H9 (cell line): ENCODE results near the gene GNAO1. TPM values are rescaled to one million over a fixed set of nuclear protein-coding genes. Genes with fewer than 3 reads are reported as not detected.

ENCODE experiments used
- DNase-seq: peaks from one replicate; pipeline ENCODE4 v3.0.0-alpha.2; 2017
- H2AFZ ChIP-seq: one replicate; pipeline ENCODE4 v1.6.1; 2013; ENCODE audit warnings: mild to moderate bottlenecking, low read length, control low read depth, moderate library complexity
- H2AK5ac ChIP-seq: 2 replicates; pipeline ENCODE4 v1.6.1; 2013; ENCODE audit warnings: low read length, control low read depth, mixed read lengths; ENCODE audit not compliant: insufficient read length
- H2BK120ac ChIP-seq: one replicate; pipeline ENCODE4 v1.6.1; 2013; ENCODE audit warnings: low read depth, mild to moderate bottlenecking, low read length, control low read depth, inconsistent platforms; ENCODE audit not compliant: poor library complexity, severe bottlenecking
- H2BK12ac ChIP-seq: 2 replicates; pipeline ENCODE4 v1.6.1; 2013; ENCODE audit warnings: low read length, control low read depth, mixed read lengths, low read depth; ENCODE audit not compliant: insufficient read length
- H2BK15ac ChIP-seq: 2 replicates; pipeline ENCODE4 v1.6.1; 2013; ENCODE audit warnings: low read depth, low read length, control low read depth
- H2BK20ac ChIP-seq: one replicate; pipeline ENCODE4 v1.6.1; 2013; ENCODE audit warnings: low read depth, mild to moderate bottlenecking, low read length, control low read depth, inconsistent platforms; ENCODE audit not compliant: poor library complexity, severe bottlenecking
- H2BK5ac ChIP-seq: 2 replicates; pipeline ENCODE4 v1.6.1; 2013; ENCODE audit warnings: low read length, control low read depth, mixed read lengths; ENCODE audit not compliant: insufficient read length
- H3K14ac ChIP-seq: 2 replicates; pipeline ENCODE4 v1.6.1; 2013; ENCODE audit warnings: low read length, control low read depth; ENCODE audit not compliant: insufficient read depth
- H3K18ac ChIP-seq: 2 replicates; pipeline ENCODE4 v1.6.1; 2013; ENCODE audit warnings: low read depth, mild to moderate bottlenecking, mixed read lengths, low read length, control low read depth; ENCODE audit not compliant: insufficient read length
- H3K23ac ChIP-seq: 2 replicates; pipeline ENCODE4 v1.6.1; 2013; ENCODE audit warnings: low read length, control low read depth, mixed read lengths, low read depth; ENCODE audit not compliant: insufficient read length
- H3K23me2 ChIP-seq: 2 replicates; pipeline ENCODE4 v1.6.1; 2013; ENCODE audit warnings: low read depth, mild to moderate bottlenecking, mixed read lengths, low read length, control low read depth; ENCODE audit not compliant: insufficient read length, poor library complexity, severe bottlenecking
- H3K27ac ChIP-seq: 2 replicates; pipeline ENCODE4 v1.5.1; 2013; ENCODE audit warnings: low read length, control low read depth, mixed read lengths, low read depth; ENCODE audit not compliant: insufficient read length
- H3K27me3 ChIP-seq: 2 replicates; pipeline ENCODE4 v1.6.1; 2013; ENCODE audit warnings: low read length, control low read depth, inconsistent platforms; ENCODE audit not compliant: insufficient read depth
- H3K4ac ChIP-seq: 2 replicates; pipeline ENCODE4 v1.6.1; 2013; ENCODE audit warnings: low read depth, mild to moderate bottlenecking, control low read depth, inconsistent platforms, low read length, moderate library complexity
- H3K4me1 ChIP-seq: 2 replicates; pipeline ENCODE4 v1.6.1; 2013; ENCODE audit warnings: low read length, control low read depth, inconsistent platforms; ENCODE audit not compliant: insufficient read depth
- H3K4me2 ChIP-seq: 2 replicates; pipeline ENCODE4 v1.6.1; 2013; ENCODE audit warnings: low read length, control low read depth, mixed read lengths; ENCODE audit not compliant: insufficient read length, insufficient read depth
- H3K56ac ChIP-seq: 2 replicates; pipeline ENCODE4 v1.6.1; 2013; ENCODE audit warnings: low read depth, mild to moderate bottlenecking, mixed read lengths, low read length, control low read depth; ENCODE audit not compliant: insufficient read length
- H3K79me1 ChIP-seq: 2 replicates; pipeline ENCODE4 v1.6.1; 2013; ENCODE audit warnings: low read depth, mild to moderate bottlenecking, moderate library complexity, low read length, control low read depth, inconsistent platforms; ENCODE audit not compliant: insufficient read depth, poor library complexity, severe bottlenecking
- H3K79me2 ChIP-seq: 2 replicates; pipeline ENCODE4 v1.6.1; 2013; ENCODE audit warnings: low read length, control low read depth, inconsistent platforms; ENCODE audit not compliant: insufficient read depth
- H3K9ac ChIP-seq: 2 replicates; pipeline ENCODE4 v1.6.1; 2013; ENCODE audit warnings: low read length, control low read depth, mixed read lengths; ENCODE audit not compliant: insufficient read length; ENCODE audit errors: extremely low read depth
- H3K9me3 ChIP-seq: one replicate; pipeline ENCODE4 v1.6.1; 2013; ENCODE audit warnings: low read depth, low read length, inconsistent platforms; ENCODE audit not compliant: control insufficient read depth
- H3T11ph ChIP-seq: one replicate; pipeline ENCODE4 v1.6.1; 2013; ENCODE audit warnings: mild to moderate bottlenecking, low read length, control low read depth, inconsistent platforms
- H4K20me1 ChIP-seq: one replicate; pipeline ENCODE4 v1.6.1; 2013; ENCODE audit not compliant: control insufficient read depth, insufficient read length, insufficient read depth
- H4K5ac ChIP-seq: 2 replicates; pipeline ENCODE4 v1.6.1; 2013; ENCODE audit warnings: low read depth, mild to moderate bottlenecking, mixed read lengths, low read length, control low read depth; ENCODE audit not compliant: insufficient read length
- H4K8ac ChIP-seq: replicated peaks from 2 replicates; pipeline ENCODE4 v1.6.1; 2013; ENCODE audit warnings: low read length, control low read depth, mixed read lengths, low read depth; ENCODE audit not compliant: insufficient read length
- H4K91ac ChIP-seq: 2 replicates; pipeline ENCODE4 v1.6.1; 2013; ENCODE audit warnings: low read depth, mild to moderate bottlenecking, moderate library complexity, mixed read lengths, low read length, control low read depth; ENCODE audit not compliant: insufficient read length
- H3K27ac Mint-ChIP-seq, 3 experiments: 2 replicates in 2 of 3; 3 replicates in 1 of 3; pipeline ENCODE4 v1.8.0; 2020 to 2021; ENCODE audit warnings: mixed read lengths in 3 of 3, mild to moderate bottlenecking in 1 of 3, moderate library complexity in 1 of 3
- H3K27me3 Mint-ChIP-seq: 2 replicates; pipeline ENCODE4 v1.8.0; 2021; ENCODE audit warnings: low read depth, mild to moderate bottlenecking, moderate library complexity, mixed read lengths
- H3K36me3 Mint-ChIP-seq, 3 experiments: 2 replicates in 2 of 3; 3 replicates in 1 of 3; pipeline ENCODE4 v1.8.0; 2020 to 2021; ENCODE audit warnings: low read depth in 3 of 3, mixed read lengths in 3 of 3; ENCODE audit not compliant: insufficient read depth in 1 of 3
- H3K4me1 Mint-ChIP-seq, 2 experiments: 2 replicates each; pipeline ENCODE4 v1.8.0; 2020; ENCODE audit warnings: mixed read lengths in 2 of 2
- H3K4me3 Mint-ChIP-seq, 2 experiments: 2 replicates in 1 of 2; 3 replicates in 1 of 2; pipeline ENCODE4 v1.8.0; 2020 to 2021; ENCODE audit warnings: mild to moderate bottlenecking in 2 of 2, mixed read lengths in 2 of 2, moderate library complexity in 1 of 2
- H3K9me3 Mint-ChIP-seq, 2 experiments: 2 replicates in 1 of 2; 3 replicates in 1 of 2; pipeline ENCODE4 v1.8.0; 2020; ENCODE audit warnings: mild to moderate bottlenecking in 2 of 2, mixed read lengths in 2 of 2, moderate library complexity in 1 of 2
- CTCF ChIP-seq: fragments of 200-600 bp; sonication (generic); conservative IDR thresholded peaks from 3 replicates; pipeline ENCODE4 v1.8.0; 2021; ENCODE audit warnings: antibody characterized with exemption, mild to moderate bottlenecking
- WGBS: extraction: QIAGEN DNeasy Blood & Tissue Kit; methylation state at CpG from one replicate; pipeline ENCODE4 v1.1.7; 2013; ENCODE audit warnings: missing lambda C conversion rate, low lambda C conversion rate, mixed read lengths; ENCODE audit not compliant: insufficient read length; ENCODE audit errors: extremely low coverage; 5-methylcytosine and 5-hydroxymethylcytosine counted together
- total RNA-seq: library from RNA; stranded (reverse); gene quantifications from 2 replicates; pipeline ENCODE4 v1.2.1, GENCODE V29; 2021

GNAO1 gene
- total RNA-seq, 1 experiment from 2014 or later = 16.9 TPM

GRCh38 chr16:56372013-56372634 is 180.8 kb downstream of the GNAO1 start:
- H3K27ac ChIP-seq = no peak overlapping the region
- peaks cover 3 to 7% of the 10 kb centered on the region in 2 experiments for H3K4me1 Mint-ChIP-seq
- H3K9me3 ChIP-seq = no peaks in the 10 kb centered on the region
- H2BK12ac ChIP-seq = no peak overlapping the region
- no peaks in the 10 kb centered on the region for H3K9me3 Mint-ChIP-seq
- no peak overlapping the region for H4K8ac ChIP-seq
- H2BK120ac ChIP-seq = no peak overlapping the region
- no peak overlapping the region; a peak in 2 of 7 replicates for H3K27ac Mint-ChIP-seq
- H3K79me1 ChIP-seq = no peaks in the 10 kb centered on the region
- H3K56ac ChIP-seq = no peak overlapping the region
- no peaks in the 10 kb centered on the region for H3K23me2 ChIP-seq
- H2BK5ac ChIP-seq = no peak overlapping the region
- no peak overlapping the region for H2BK15ac ChIP-seq
- H4K5ac ChIP-seq = no peak overlapping the region
- H3K36me3 Mint-ChIP-seq = peaks cover 3 to 11% (median 7%) of the 10 kb centered on the region in 3 experiments; a peak in 5 of 7 replicates
- H3K4me2 ChIP-seq = no peak overlapping the region
- no peak for DNase-seq
- H2BK20ac ChIP-seq = no peak overlapping the region
- no peaks in the 10 kb centered on the region for H4K20me1 ChIP-seq
- no peak overlapping the region for H3K4me3 Mint-ChIP-seq
- no peaks in the 10 kb centered on the region for H3K27me3 ChIP-seq
- no peak overlapping the region for H3K18ac ChIP-seq
- no peaks in the 10 kb centered on the region for H3K4me1 ChIP-seq
- H3K79me2 ChIP-seq = no peaks in the 10 kb centered on the region
- 100% methylated on average over 2 of the region's 7 CpGs for WGBS
- no peak for TF ChIP-seq CTCF
- H3T11ph ChIP-seq = no peak overlapping the region
- H3K14ac ChIP-seq = no peak overlapping the region
- H2AK5ac ChIP-seq = no peak overlapping the region
- H4K91ac ChIP-seq = no peak overlapping the region
- H3K9ac ChIP-seq = no peak overlapping the region
- no peaks in the 10 kb centered on the region for H3K27me3 Mint-ChIP-seq
- H2AFZ ChIP-seq = no peak overlapping the region
- H3K4ac ChIP-seq = no peak overlapping the region
- no peak overlapping the region for H3K23ac ChIP-seq
